ENCODE data around the gene PARVB.

The PARVB gene

GRCh38 chr22:44185237-44186120 lies 161.4 kb downstream of the PARVB start:
- no peak for DNase-seq (ENCODE audit: low read depth)

GRCh38 chr22:44186121-44186510 lies 162.0 kb downstream of the PARVB start:
- no peak for DNase-seq (ENCODE audit: low read depth)

GRCh38 chr22:44186737-44187136 lies 162.6 kb downstream of the PARVB start:
- no peak for DNase-seq (ENCODE audit: low read depth)

- DNase-seq (ENCODE audit: low read depth) = no peak
Measured at GRCh38 chr22:44187652-44188230, 163.6 kb downstream of the PARVB start.

- no peak for DNase-seq (ENCODE audit: low read depth)
Measured at GRCh38 chr22:44188316-44188715, 164.2 kb downstream of the PARVB start.

- DNase-seq (ENCODE audit: low read depth) = no peak
Measured at GRCh38 chr22:44188986-44189630, 165.0 kb downstream of the PARVB start.

GRCh38 chr22:44190381-44190976 lies 166.4 kb downstream of the PARVB start:
- DNase-seq (ENCODE audit: low read depth) = no peak

- no peak for DNase-seq (ENCODE audit: low read depth)
Measured at GRCh38 chr22:44191036-44191454, 166.9 kb downstream of the PARVB start.

GRCh38 chr22:44192098-44192815 lies 168.2 kb downstream of the PARVB start:
- no peak for DNase-seq (ENCODE audit: low read depth)

GRCh38 chr22:44192816-44193534 lies 168.9 kb downstream of the PARVB start:
- DNase-seq (ENCODE audit: low read depth) = no peak

GRCh38 chr22:44193535-44193891 lies 169.4 kb downstream of the PARVB start:
- no peak for DNase-seq (ENCODE audit: low read depth)

GRCh38 chr22:44194569-44194968 lies 170.5 kb downstream of the PARVB start:
- no peak for DNase-seq (ENCODE audit: low read depth)

- DNase-seq (ENCODE audit: low read depth) = no peak
Measured at GRCh38 chr22:44195189-44195871, 171.2 kb downstream of the PARVB start.

- no peak for DNase-seq (ENCODE audit: low read depth)
Measured at GRCh38 chr22:44196241-44196640, 172.1 kb downstream of the PARVB start.

- DNase-seq (ENCODE audit: low read depth) = no peak
Measured at GRCh38 chr22:44196731-44197131, 172.6 kb downstream of the PARVB start.

- no peak for DNase-seq (ENCODE audit: low read depth)
Measured at GRCh38 chr22:44197271-44197670, 173.2 kb downstream of the PARVB start.

- DNase-seq (ENCODE audit: low read depth) = no peak
Measured at GRCh38 chr22:44199164-44199563, 175.1 kb downstream of the PARVB start.

GRCh38 chr22:44199866-44200265 lies 175.8 kb downstream of the PARVB start:
- no peak for DNase-seq (ENCODE audit: low read depth)

GRCh38 chr22:44200451-44200850 lies 176.3 kb downstream of the PARVB start:
- no peak for DNase-seq (ENCODE audit: low read depth)

- DNase-seq (ENCODE audit: low read depth) = no peak
Measured at GRCh38 chr22:44200855-44201550, 176.9 kb downstream of the PARVB start.

Measured in HS-5 (cell line).